HEK293 (cell line): ENCODE results near the gene CALML3.

Experiments
- FEZF1 ChIP-seq: fragments of 450-650 bp; formaldehyde crosslinking; IDR thresholded peaks from 2 replicates; pipeline ENCODE4 v1.5.1; 2016; ENCODE audit warnings: missing biosample characterization, missing genetic modification characterization
- ZIC2 ChIP-seq: fragments of 450-650 bp; formaldehyde crosslinking; IDR thresholded peaks from 2 replicates; pipeline ENCODE4 v1.5.1; 2016; ENCODE audit warnings: missing biosample characterization, missing genetic modification characterization
- ZNF175 ChIP-seq: fragments of 450-650 bp; formaldehyde crosslinking; IDR thresholded peaks from 2 replicates; pipeline ENCODE4 v1.5.1; 2016; ENCODE audit warnings: missing biosample characterization, missing genetic modification characterization
- ZNF558 ChIP-seq: fragments of 450-650 bp; formaldehyde crosslinking; IDR thresholded peaks from 2 replicates; pipeline ENCODE4 v1.5.1; 2016; ENCODE audit warnings: missing biosample characterization, missing genetic modification characterization
- TF ChIP-seq, protein P1 (sequence below): fragments of 450-650 bp; formaldehyde crosslinking; IDR thresholded peaks from 2 replicates; pipeline ENCODE4 v1.5.1; 2016; ENCODE audit warnings: missing biosample characterization, missing genetic modification characterization
- TF ChIP-seq, protein P2 (sequence below): fragments of 450-650 bp; formaldehyde crosslinking; IDR thresholded peaks from 2 replicates; pipeline ENCODE4 v1.5.1; 2016; ENCODE audit warnings: missing biosample characterization, missing genetic modification characterization

DNA sequence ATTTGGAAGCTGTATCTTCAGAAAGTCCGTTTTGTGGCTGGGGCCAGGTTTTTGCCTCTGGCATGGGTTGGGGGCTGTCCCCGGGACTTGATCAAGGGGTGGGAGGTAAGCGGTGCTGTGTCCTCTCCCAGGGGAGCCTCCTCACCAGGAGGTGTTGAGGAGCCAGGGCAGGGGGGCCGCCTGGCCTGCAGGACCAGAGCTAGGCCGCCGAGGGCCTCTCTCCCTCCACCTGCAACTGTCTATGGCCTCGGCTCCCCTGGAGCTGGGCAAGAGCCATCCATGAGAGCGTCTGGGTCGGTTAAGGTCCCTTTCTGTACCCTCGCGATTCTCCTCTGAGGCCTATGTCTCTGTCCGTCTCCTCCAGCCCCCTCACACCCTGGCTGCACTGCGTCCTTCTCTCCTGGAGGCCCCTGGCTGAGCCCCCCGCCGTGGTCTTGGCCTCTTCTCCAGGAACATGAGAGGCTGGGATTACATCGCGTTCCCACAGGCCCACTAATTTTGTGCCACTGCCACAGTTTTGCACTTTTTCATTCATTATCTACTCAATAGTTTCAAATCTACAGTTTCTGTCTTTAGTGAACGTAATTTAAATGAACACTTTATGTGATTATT, 46.0 kb upstream of the CALML3 start:
- no peak for TF ChIP-seq FEZF1 (tag by site-specific recombination)
- TF ChIP-seq, protein P1, sequence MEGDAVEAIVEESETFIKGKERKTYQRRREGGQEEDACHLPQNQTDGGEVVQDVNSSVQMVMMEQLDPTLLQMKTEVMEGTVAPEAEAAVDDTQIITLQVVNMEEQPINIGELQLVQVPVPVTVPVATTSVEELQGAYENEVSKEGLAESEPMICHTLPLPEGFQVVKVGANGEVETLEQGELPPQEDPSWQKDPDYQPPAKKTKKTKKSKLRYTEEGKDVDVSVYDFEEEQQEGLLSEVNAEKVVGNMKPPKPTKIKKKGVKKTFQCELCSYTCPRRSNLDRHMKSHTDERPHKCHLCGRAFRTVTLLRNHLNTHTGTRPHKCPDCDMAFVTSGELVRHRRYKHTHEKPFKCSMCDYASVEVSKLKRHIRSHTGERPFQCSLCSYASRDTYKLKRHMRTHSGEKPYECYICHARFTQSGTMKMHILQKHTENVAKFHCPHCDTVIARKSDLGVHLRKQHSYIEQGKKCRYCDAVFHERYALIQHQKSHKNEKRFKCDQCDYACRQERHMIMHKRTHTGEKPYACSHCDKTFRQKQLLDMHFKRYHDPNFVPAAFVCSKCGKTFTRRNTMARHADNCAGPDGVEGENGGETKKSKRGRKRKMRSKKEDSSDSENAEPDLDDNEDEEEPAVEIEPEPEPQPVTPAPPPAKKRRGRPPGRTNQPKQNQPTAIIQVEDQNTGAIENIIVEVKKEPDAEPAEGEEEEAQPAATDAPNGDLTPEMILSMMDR (tag by site-specific recombination), result no peak
- TF ChIP-seq, protein P2, sequence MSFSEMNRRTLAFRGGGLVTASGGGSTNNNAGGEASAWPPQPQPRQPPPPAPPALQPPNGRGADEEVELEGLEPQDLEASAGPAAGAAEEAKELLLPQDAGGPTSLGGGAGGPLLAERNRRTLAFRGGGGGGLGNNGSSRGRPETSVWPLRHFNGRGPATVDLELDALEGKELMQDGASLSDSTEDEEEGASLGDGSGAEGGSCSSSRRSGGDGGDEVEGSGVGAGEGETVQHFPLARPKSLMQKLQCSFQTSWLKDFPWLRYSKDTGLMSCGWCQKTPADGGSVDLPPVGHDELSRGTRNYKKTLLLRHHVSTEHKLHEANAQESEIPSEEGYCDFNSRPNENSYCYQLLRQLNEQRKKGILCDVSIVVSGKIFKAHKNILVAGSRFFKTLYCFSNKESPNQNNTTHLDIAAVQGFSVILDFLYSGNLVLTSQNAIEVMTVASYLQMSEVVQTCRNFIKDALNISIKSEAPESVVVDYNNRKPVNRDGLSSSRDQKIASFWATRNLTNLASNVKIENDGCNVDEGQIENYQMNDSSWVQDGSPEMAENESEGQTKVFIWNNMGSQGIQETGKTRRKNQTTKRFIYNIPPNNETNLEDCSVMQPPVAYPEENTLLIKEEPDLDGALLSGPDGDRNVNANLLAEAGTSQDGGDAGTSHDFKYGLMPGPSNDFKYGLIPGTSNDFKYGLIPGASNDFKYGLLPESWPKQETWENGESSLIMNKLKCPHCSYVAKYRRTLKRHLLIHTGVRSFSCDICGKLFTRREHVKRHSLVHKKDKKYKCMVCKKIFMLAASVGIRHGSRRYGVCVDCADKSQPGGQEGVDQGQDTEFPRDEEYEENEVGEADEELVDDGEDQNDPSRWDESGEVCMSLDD (tag by site-specific recombination), result no peak
- TF ChIP-seq ZNF558 (tag by site-specific recombination), result no peak
- no peak for TF ChIP-seq ZNF175
- no peak for TF ChIP-seq ZIC2 (tag by site-specific recombination)
